ENCODE measurements around the gene CD101.
A peak's percentile ranks its signal among the peaks of the same experiment; 100 is the strongest.

Gene CD101

GRCh38 chr1:117058810-117059209 lies 57.2 kb downstream of the CD101 start:
- no peak for DNase-seq (ENCODE audit: low spot score)

- DNase-seq (ENCODE audit: low spot score), result peak; percentile 70
Observed at GRCh38 chr1:117059334-117059677, 57.7 kb downstream of the CD101 start.

GRCh38 chr1:117059678-117060440 lies 58.3 kb downstream of the CD101 start, which contains the start of gene TTF2:
Gene TTF2 (plus strand): TSS chr1:117060326. CDS start chr1:117060347, 21 bp downstream.
- peak; percentile 97 for DNase-seq (ENCODE audit: low spot score)

- peak; percentile 15 for DNase-seq (ENCODE audit: low spot score)
Observed at GRCh38 chr1:117060441-117061317, 59.1 kb downstream of the CD101 start.

GRCh38 chr1:117061986-117062415 lies 60.4 kb downstream of the CD101 start:
- peak; percentile 7 for DNase-seq (ENCODE audit: low spot score)

GRCh38 chr1:117066367-117066766 lies 64.8 kb downstream of the CD101 start:
- DNase-seq (ENCODE audit: low spot score), result no peak

- DNase-seq (ENCODE audit: low spot score), result peak; percentile 29
Observed at GRCh38 chr1:117067533-117068370, 66.2 kb downstream of the CD101 start.

- DNase-seq (ENCODE audit: low spot score), result no peak
Observed at GRCh38 chr1:117068580-117068979, 67.0 kb downstream of the CD101 start.

GRCh38 chr1:117069220-117069844 lies 67.8 kb downstream of the CD101 start:
- no peak for DNase-seq (ENCODE audit: low spot score)

- DNase-seq (ENCODE audit: low spot score), result no peak
Observed at GRCh38 chr1:117070124-117070523, 68.6 kb downstream of the CD101 start.

- no peak for DNase-seq (ENCODE audit: low spot score)
Observed at GRCh38 chr1:117076648-117077047, 75.1 kb downstream of the CD101 start.

- DNase-seq (ENCODE audit: low spot score), result no peak
Observed at GRCh38 chr1:117077267-117077666, 75.7 kb downstream of the CD101 start.

- no peak for DNase-seq (ENCODE audit: low spot score)
Observed at GRCh38 chr1:117079737-117080136, 78.2 kb downstream of the CD101 start.

- DNase-seq (ENCODE audit: low spot score), result no peak
Observed at GRCh38 chr1:117084231-117084630, 82.7 kb downstream of the CD101 start.

All from CD4-positive, alpha-beta T cell treated with Interleukin-6 at 100 ng/mL for 8 hours (primary cell).